ENCODE results near the gene RADIL.

DNA sequence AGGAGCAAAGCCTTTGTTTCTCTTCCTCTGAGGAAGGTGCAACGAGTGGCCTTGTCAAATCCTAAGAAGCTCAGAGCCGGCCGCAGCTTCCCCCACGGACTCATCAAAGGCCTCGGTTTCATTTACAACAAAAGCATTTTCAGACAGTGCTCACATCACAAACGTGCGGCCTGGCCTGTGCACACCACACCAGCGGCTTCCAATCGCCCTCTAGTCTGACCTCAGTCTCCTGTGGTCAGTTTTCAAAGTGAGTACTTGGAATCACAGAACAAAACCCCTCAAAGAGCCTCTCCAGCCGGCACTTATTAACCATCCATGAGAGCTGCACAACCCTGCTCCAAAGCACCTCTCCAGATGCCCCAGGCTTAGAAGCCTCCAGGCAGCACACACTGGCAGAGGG is 3.3 kb downstream of the RADIL start:
- TF ChIP-seq, protein P1, sequence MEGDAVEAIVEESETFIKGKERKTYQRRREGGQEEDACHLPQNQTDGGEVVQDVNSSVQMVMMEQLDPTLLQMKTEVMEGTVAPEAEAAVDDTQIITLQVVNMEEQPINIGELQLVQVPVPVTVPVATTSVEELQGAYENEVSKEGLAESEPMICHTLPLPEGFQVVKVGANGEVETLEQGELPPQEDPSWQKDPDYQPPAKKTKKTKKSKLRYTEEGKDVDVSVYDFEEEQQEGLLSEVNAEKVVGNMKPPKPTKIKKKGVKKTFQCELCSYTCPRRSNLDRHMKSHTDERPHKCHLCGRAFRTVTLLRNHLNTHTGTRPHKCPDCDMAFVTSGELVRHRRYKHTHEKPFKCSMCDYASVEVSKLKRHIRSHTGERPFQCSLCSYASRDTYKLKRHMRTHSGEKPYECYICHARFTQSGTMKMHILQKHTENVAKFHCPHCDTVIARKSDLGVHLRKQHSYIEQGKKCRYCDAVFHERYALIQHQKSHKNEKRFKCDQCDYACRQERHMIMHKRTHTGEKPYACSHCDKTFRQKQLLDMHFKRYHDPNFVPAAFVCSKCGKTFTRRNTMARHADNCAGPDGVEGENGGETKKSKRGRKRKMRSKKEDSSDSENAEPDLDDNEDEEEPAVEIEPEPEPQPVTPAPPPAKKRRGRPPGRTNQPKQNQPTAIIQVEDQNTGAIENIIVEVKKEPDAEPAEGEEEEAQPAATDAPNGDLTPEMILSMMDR (IDR thresholded peaks at IDR 0.05): no peak
- TF ChIP-seq EZH2 (IDR thresholded peaks at IDR 0.05; ENCODE audit: borderline replicate concordance, insufficient read depth, low read depth, low read length, poor library complexity, severe bottlenecking): no peak
